Non-pigmented ciliary epithelial cell (primary cell): ENCODE data around the gene NCBP3.
"Not testable (repeated sequence)": the region's sequence is repeated elsewhere in the genome, so short reads cannot be mapped to it uniquely, and the experiment has no call there.

ENCODE experiments used
- DNase-seq: peaks from one replicate; pipeline ENCODE4 v3.0.0-alpha.2; 2010; ENCODE audit warnings: low read depth

The NCBP3 gene

GRCh38 chr17:3812284-3812683, 33.8 kb downstream of the NCBP3 start:
- no peak for DNase-seq

- no peak for DNase-seq
These were observed 36.0 kb downstream of the NCBP3 start for GRCh38 chr17:3810019-3810418.

- DNase-seq = no peak
These were observed 36.9 kb downstream of the NCBP3 start for GRCh38 chr17:3809135-3809534.

GRCh38 chr17:3808701-3809100, 37.3 kb downstream of the NCBP3 start:
- no peak for DNase-seq

- no peak for DNase-seq
These were observed 40.5 kb downstream of the NCBP3 start for GRCh38 chr17:3805581-3805980.

DNA sequence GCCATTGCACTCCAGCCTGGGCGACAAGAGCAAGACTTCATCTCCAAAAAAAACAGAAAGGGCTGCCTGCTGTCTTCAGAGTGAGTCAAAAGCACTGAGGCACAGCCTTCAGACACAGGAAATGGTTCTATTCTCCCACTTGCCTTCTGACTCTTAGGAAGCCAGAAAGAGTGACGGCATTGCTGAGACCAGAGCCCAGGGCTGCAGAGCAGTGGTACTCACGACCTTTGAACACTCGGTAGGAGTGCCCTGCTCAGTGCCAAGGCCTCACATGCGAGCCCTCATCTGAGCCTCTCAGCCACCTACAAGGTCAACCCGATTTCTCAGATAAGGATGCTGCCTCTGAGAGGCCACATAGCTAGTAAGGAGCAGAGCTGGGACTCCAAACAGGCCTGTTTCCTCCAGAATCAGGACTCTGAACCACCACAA, 41.5 kb downstream of the NCBP3 start:
- no peak for DNase-seq

- no peak for DNase-seq
These were observed 42.8 kb downstream of the NCBP3 start for GRCh38 chr17:3803308-3803640.

DNA sequence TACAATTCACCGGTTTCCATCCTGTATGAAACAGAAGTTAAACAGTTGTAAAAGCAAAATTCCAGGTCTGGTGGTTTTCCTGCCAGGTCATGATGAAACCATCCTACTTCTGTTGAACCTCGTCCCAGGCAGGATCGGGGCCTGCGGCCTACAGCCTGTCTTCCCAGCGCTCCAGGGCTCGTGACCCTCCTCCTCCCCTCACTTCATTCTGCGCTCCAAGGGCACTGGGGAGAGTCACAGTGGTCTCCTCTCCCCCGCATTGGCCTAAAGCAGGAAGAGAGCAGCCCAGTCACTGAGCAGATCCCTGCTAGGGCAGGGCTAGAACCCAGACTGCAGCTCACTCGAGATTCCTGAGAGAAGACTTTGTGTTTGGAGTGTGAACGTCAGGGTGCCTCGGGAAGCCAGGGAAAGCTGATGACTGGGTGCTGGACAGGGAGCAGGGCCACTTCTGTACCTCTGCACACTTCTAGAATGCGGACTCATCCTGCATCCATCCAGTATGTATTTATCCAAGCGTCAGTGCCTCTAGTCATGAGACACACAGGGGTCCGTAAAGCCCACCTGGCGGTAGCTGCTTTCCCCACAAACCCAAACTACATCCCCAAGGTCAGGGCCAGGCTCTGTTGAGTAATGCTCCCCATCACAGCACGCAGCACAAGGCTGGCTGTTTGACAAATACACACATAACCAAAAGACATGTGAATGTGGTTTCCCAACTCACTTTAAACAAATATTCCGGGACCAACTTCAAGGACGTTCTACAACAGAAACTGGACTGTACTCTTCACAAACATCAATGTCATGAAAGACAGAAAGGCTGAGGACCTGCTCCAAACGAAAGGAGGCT, 43.4 kb downstream of the NCBP3 start:
- DNase-seq = peak; percentile 65

GRCh38 chr17:3801792-3802191, 44.3 kb downstream of the NCBP3 start:
- DNase-seq = no peak

- no peak for DNase-seq
These were observed 44.7 kb downstream of the NCBP3 start for GRCh38 chr17:3801347-3801746.

- DNase-seq = no peak
These were observed 45.4 kb downstream of the NCBP3 start, which contains the start of gene ITGAE for GRCh38 chr17:3800362-3801271. TSS of gene ITGAE (minus strand) at chr17:3801188. CDS start at chr17:3801144, 44 bp downstream.

DNA sequence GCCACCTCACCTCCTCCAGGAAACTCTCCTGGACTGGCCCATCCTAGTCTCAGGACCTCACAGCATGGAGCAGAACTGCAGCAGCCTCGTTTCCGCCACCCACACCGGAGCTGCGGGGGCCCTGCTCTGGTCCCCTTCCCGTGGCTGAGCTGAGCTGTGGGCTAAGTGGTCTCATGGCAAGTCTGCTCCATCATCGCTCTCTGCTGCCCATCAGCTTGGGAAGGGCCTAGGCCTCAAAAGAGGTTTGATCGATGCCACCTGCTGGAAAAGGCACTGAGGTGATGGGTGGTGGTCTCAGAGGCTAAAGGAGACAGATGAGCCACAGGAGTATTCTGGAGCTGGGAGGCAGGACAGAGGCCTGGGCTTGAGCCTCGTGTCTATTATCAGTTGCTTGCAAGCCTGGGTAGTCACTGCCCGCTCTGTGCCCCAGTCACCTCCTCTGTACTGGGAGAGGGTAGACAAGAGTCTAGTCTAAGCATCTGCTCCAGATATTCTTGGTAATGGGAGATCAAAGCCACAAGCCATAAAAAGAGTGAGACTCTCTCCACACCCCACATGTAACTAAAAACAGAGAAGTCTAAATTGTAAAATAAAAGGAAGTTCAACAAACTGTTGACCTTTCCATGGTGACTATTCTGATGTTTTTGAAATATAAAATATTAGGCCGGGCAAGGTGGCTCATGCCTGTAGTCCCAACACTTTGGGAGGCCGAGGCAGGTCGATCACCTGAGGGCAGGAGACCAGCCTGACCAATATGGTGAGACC, 46.7 kb downstream of the NCBP3 start:
- no peak for DNase-seq

GRCh38 chr17:3798273-3799180, 47.5 kb downstream of the NCBP3 start:
- DNase-seq = no peak

GRCh38 chr17:3796822-3797170, 49.2 kb downstream of the NCBP3 start:
- no peak for DNase-seq

GRCh38 chr17:3796110-3796821, 49.8 kb downstream of the NCBP3 start:
- no peak for DNase-seq

GRCh38 chr17:3795390-3796102, 50.5 kb downstream of the NCBP3 start:
- DNase-seq = no peak

GRCh38 chr17:3794557-3795389, 51.3 kb downstream of the NCBP3 start:
- peak; percentile 70 for DNase-seq

DNA sequence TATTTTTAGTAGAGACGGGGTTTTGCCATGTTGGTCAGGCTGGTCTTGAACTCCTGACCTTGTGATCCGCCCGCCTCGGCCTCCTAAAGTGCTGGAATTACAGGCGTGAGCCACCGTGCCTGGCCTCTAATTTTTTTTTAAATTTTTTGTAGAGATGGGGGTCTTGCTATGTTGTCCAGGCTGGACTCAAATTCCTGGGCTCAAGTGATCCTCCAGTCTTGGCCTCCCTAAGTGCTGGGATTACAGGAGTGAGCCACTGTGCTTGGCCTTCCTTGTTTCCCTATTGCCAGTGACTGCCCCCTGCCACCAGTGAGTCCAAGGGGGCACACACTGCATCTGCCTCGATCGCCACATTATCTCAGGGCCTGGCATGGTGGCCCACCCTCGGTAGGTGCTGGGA, 51.9 kb downstream of the NCBP3 start:
- not testable (repeated sequence) for DNase-seq

DNA sequence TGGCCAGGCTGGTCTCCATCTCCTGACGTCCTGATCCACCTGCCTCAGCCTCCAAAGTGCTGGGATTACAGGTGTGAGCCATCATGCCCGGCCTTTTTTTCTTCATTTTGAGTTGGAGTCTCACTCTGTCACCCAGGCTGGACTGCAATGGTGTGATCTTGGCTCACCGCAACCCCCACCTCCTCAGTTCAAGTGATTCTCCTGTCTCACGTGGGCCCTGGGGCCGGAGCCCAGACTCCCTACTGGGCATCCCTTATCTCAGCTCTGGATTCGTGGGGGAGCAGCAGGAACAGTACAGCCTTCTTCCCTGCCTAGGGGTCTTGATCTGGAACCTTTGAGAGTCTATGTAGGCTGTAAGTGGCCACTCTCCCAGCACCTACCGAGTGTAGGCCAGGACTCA, 52.8 kb downstream of the NCBP3 start:
- not testable (repeated sequence) for DNase-seq
